Stimulated activated CD8-positive, alpha-beta memory T cell treated with anti-CD3 and anti-CD28 coated beads, Interleukin-4, amount 100 ng/mL, for 48 hours (primary cell): Measurements from ENCODE around the gene CHST3.
A peak's percentile ranks its signal among the peaks of the same experiment; 100 is the strongest.
"Not testable (repeated sequence)": the region's sequence is repeated elsewhere in the genome, so short reads cannot be mapped to it uniquely, and the experiment has no call there.

Source experiments
- DNase-seq: peaks from one replicate; pipeline ENCODE4 v3.0.0-alpha.2; 2020

CHST3 gene

GRCh38 chr10:71974489-71975021, 10.4 kb downstream of the CHST3 start:
- DNase-seq = peak; percentile 76

GRCh38 chr10:71975087-71975870, 11.1 kb downstream of the CHST3 start:
- DNase-seq = no peak

- no peak for DNase-seq
Measured at GRCh38 chr10:71975871-71976725, 11.9 kb downstream of the CHST3 start.

DNA sequence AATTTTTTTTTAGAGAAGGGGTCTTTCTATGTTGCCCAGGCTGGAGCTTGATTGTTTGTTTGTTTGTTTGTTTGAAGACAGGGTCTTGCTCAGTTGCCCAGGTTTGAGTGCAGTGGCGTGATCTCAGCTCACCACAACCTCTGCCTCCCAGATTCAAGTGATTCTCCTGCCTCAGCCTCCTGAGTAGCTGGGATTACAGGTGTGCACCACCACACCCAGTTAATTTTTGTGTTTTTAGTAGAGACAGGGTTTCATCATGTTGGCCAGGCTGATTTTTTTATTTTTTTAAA, 13.4 kb downstream of the CHST3 start:
- DNase-seq = not testable (repeated sequence)

GRCh38 chr10:71978476-71978875, 14.3 kb downstream of the CHST3 start:
- no peak for DNase-seq

DNA sequence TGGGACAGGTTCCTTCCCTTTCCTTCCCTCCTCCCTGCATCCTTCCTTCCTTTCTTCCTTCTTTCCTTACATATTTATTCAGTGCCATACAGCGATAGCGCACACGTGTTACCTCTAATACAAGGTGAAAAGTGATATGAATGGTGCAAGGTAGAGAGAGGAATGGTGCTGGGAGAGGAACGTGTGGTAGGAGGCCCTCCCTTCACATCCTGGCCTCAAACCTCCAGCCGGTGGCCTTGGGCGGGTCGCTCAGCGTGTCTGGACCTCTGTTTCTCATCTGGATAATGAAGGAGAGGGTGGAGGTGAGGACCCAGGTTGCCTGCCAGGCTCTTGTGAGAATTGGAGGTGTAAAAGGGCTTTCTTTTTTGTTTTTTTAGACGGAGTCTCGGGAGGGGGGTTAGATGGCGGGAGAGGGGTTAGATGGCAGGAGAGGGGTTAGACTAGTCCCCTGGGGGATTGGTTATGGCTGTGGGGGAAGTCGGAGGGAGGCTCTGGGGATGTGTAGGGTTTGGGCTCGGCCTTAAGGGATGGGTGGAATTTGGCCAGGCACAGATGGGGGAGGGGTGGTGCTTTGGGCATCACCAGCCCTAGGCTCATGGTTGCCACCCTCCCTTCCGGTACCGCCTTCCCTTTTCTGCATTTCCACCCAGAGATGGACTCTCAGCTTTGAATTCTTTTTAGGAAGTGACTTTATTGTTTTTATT, 14.9 kb downstream of the CHST3 start:
- no peak for DNase-seq

- DNase-seq = no peak
Measured at GRCh38 chr10:71979692-71980062, 15.5 kb downstream of the CHST3 start.

- DNase-seq = no peak
Measured at GRCh38 chr10:71980181-71981014, 16.2 kb downstream of the CHST3 start.

DNA sequence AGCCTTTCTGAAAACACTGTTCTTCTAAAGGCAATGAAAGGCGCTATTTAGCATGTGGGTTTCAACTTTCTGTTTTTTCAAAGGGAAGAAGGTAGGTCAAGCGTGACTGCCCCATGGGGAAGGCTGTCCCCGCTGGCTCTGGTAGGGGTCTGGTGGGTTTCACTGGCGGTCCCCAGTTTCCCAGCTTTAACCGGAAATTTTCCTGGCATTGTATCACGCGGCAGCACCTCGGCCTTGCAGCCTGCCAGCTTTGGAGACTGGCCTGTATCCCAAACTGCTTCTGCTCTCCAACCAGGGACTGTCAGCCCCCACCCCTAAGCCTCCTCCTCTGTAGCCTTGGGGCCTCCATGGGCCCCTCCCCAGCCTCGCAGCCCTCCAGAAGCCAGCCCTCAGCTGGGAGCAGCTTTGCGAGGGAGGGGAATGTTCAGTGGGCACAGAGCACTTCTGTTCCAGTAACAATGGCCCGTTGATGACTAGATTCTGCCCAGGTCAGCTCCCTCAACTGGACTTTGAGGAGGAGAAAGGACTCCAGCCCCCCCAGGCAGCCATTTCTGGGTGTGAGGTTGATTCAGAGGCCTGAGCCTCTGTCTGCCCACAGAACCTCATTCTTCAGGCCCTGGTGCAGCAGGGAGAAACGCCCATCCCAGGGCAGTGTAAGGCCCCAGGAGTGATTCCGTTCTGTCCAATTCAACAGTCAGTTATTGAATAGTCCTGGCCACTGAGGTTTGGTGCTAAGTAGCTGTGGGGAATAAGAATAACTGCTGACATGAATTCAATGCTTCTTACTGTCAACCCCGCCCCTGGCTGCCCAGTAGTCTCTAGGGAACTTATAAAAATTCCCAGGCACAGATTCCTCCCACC, 17.1 kb downstream of the CHST3 start:
- no peak for DNase-seq

GRCh38 chr10:71981876-71982230, 17.7 kb downstream of the CHST3 start:
- DNase-seq = no peak

DNA sequence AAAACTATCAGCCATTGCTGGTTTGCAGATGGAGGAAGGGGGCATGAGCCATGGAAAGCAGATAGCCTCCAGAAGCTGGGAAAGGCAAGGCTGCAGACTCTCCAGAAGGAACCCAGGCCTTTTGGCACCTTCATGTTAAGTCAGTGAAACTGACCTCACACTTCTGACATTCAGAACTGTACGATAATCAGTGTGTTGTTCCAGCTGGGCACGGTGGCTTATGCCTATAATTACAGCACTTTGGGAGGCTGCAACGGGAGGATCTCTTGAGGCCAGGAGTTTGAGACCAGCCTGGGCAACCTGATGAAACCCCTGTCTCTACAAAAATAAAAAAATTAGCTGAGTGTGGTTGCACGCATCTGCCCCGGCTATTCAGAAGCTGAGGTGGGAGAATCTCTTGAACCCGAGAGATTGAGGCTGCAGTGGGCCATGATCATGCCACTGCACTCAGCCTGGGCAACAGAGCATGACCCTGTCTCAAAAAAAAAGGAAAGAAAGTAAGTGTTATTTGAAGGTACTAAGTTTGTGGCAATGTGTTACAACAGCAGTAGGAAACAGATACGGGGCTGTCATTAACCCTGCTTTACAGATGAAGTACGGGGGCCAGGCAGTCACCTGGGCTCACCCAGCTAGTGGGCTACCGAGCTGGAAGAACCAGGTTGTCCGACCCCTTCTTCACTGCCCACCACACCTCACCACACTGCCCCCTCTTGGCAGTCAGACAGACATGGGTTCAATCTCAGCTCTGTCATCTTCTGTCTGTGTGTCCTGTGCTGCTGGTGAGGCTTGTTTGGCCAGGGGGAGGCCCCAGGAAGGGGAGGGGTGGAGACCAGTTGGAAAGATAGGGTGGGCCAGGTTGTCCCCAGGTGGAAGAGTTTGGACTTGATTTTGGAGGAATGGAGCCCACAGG, 18.3 kb downstream of the CHST3 start:
- DNase-seq = no peak

- no peak for DNase-seq
Measured at GRCh38 chr10:71984126-71984808, 20.1 kb downstream of the CHST3 start.

GRCh38 chr10:71984809-71985388, 20.7 kb downstream of the CHST3 start:
- DNase-seq = no peak

- DNase-seq = no peak
Measured at GRCh38 chr10:71985542-71986250, 21.5 kb downstream of the CHST3 start.

GRCh38 chr10:71988895-71989294, 24.7 kb downstream of the CHST3 start:
- not testable (repeated sequence) for DNase-seq

GRCh38 chr10:71989661-71990454, 25.7 kb downstream of the CHST3 start:
- no peak for DNase-seq

DNA sequence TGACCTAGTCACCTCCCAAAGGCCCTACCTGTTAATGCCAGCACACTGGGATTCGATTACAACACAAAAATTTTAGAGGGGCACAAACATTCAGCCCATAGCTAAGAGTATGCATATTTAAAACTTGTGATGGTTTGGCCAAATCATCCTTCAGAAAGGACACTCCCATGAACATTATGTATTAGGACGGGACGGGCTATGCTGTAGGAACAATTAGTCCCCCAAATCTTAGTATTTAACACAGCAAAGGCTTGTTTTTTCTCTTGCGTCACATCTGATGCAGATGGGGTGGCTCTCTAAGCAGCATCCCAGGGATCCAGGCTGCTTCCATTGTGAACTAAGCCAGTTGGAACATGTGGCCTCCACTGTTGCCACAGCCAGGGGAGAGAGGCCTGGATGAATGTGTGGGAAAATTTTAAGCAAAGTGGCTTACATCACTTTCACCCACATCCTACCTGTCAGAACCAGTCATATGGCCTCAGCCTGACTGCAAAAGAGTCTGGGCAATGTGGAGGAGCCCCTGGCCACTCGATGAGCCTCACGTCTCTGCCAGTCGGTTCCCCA, 26.6 kb downstream of the CHST3 start:
- no peak for DNase-seq

- DNase-seq = no peak
Measured at GRCh38 chr10:71995449-71995848, 31.3 kb downstream of the CHST3 start.
